Ammon's horn (tissue), 1 donor: Measurements from ENCODE around the gene CARD19.
"Not testable (repeated sequence)": the region's sequence is repeated elsewhere in the genome, so short reads cannot be mapped to it uniquely, and the experiment has no call there.

ENCODE experiments used
- DNase-seq: peaks from one replicate; pipeline ENCODE4 v3.0.0-alpha.2; 2016; ENCODE audit warnings: low spot score

Gene CARD19

GRCh38 chr9:93088656-93089015 is 7.4 kb upstream of the CARD19 start:
- DNase-seq: no peak

GRCh38 chr9:93089024-93089423 is 7.0 kb upstream of the CARD19 start:
- no peak for DNase-seq

- DNase-seq: no peak
Observed at GRCh38 chr9:93089481-93089991, 6.5 kb upstream of the CARD19 start.

- no peak for DNase-seq
Observed at GRCh38 chr9:93090091-93090655, 5.8 kb upstream of the CARD19 start.

GRCh38 chr9:93091056-93091452 is 5.0 kb upstream of the CARD19 start:
- no peak for DNase-seq

- DNase-seq: no peak
Observed at GRCh38 chr9:93091453-93092081, 4.5 kb upstream of the CARD19 start.

- no peak for DNase-seq
Observed at GRCh38 chr9:93092251-93092991, 3.6 kb upstream of the CARD19 start.

- DNase-seq: no peak
Observed at GRCh38 chr9:93093127-93093876, 2.7 kb upstream of the CARD19 start.

GRCh38 chr9:93093877-93094657 is 1.9 kb upstream of the CARD19 start:
- no peak for DNase-seq

- peak; percentile 76 for DNase-seq
Observed at GRCh38 chr9:93094658-93095204, 1.3 kb upstream of the CARD19 start.

GRCh38 chr9:93095205-93096130 is 549 bp upstream of the CARD19 start:
- DNase-seq: peak; percentile 99

GRCh38 chr9:93096811-93097382 is 880 bp downstream of the CARD19 start:
- no peak for DNase-seq

- DNase-seq: peak; percentile 76
Observed at GRCh38 chr9:93097511-93098201, 1.6 kb downstream of the CARD19 start.

- peak; percentile 92 for DNase-seq
Observed at GRCh38 chr9:93098236-93098946, 2.4 kb downstream of the CARD19 start.

GRCh38 chr9:93099551-93100275 is 3.7 kb downstream of the CARD19 start:
- no peak for DNase-seq

- no peak for DNase-seq
Observed at GRCh38 chr9:93100276-93100636, 4.2 kb downstream of the CARD19 start.

- not testable (repeated sequence) for DNase-seq
Observed at GRCh38 chr9:93101086-93101485, 5.1 kb downstream of the CARD19 start.

- no peak for DNase-seq
Observed at GRCh38 chr9:93105620-93106019, 9.6 kb downstream of the CARD19 start.
